Gastroesophageal sphincter (tissue), 3 donors: ENCODE results near the gene MYADML2.

Experiments used
- CTCF ChIP-seq, 4 experiments: fragments of 200-600 bp in 2 of 4; fragments of 450-650 bp in 2 of 4; sonication (generic) in 1 of 4; IDR thresholded peaks; one replicate each; pipeline ENCODE4 v1.5.1; 2017 to 2019; ENCODE audit warnings: antibody characterized with exemption in 4 of 4, mild to moderate bottlenecking in 2 of 4, moderate library complexity in 2 of 4
- EP300 ChIP-seq: sonication (generic); formaldehyde crosslinking; IDR thresholded peaks from one replicate; pipeline ENCODE4 v1.6.1; 2017; ENCODE audit warnings: antibody characterized with exemption, mild to moderate bottlenecking
- POLR2A ChIP-seq, 2 donors: fragments of 450-650 bp; IDR thresholded peaks; one replicate each; pipeline ENCODE4 v1.6.1; 2017; ENCODE audit warnings: antibody characterized with exemption in 2 of 2, mild to moderate bottlenecking in 2 of 2, moderate library complexity in 1 of 2
- POLR2AphosphoS5 ChIP-seq: sonication (generic); formaldehyde crosslinking; IDR thresholded peaks from one replicate; pipeline ENCODE4 v1.6.1; 2017; ENCODE audit warnings: antibody characterized with exemption

GRCh38 chr17:81927653-81928543, 19.1 kb downstream of the MYADML2 start, which contains the start of gene MAFG:
- TF ChIP-seq POLR2AphosphoS5: peak; percentile 35
- peak in 3 of 4 experiments; percentile 22 to 72 (median 28) for TF ChIP-seq CTCF (IDR thresholded peaks at IDR 0.05)
- peak; percentile 61 to 64 for TF ChIP-seq POLR2A (IDR thresholded peaks at IDR 0.05)
- no peak for TF ChIP-seq EP300
